Activated T-cell treated with anti-CD3 and anti-CD28 coated beads, Interleukin-2, amount 50 U/mL, for 72 hours (primary cell): ENCODE measurements around the gene MRM1. TPM values are rescaled to one million over a fixed set of nuclear protein-coding genes. Genes with fewer than 3 reads are reported as not detected.
A peak's percentile ranks its signal among the peaks of the same experiment; 100 is the strongest.

Experiments
- ATAC-seq, 2 donors: fragments of 150-1000 bp; cut with Tn5 transposase; replicated peaks in 1 of 2; 2 replicates each; pipeline ENCODE4 v1.10.0; 2021; ENCODE audit warnings: moderate library complexity in 2 of 2, mild to moderate bottlenecking in 1 of 2
- DNase-seq, 2 donors: peaks; one replicate each; pipeline ENCODE4 v3.0.0; 2021 to 2022; ENCODE audit warnings: mixed read lengths in 1 of 2
- H3K27ac Mint-ChIP-seq: one replicate; pipeline ENCODE4 v1.8.0; 2022; ENCODE audit warnings: mild to moderate bottlenecking, moderate library complexity, mixed read lengths
- H3K27me3 Mint-ChIP-seq: one replicate; pipeline ENCODE4 v1.8.0; 2022; ENCODE audit warnings: low read depth, mixed read lengths
- H3K36me3 Mint-ChIP-seq, 2 donors: one replicate each; pipeline ENCODE4 v1.8.0; 2022; ENCODE audit warnings: mixed read lengths in 2 of 2, mild to moderate bottlenecking in 1 of 2; ENCODE audit not compliant: insufficient read depth in 2 of 2
- H3K4me1 Mint-ChIP-seq: one replicate; pipeline ENCODE4 v1.8.0; 2022; ENCODE audit warnings: low read depth, mixed read lengths
- H3K4me3 Mint-ChIP-seq, 2 donors: one replicate each; pipeline ENCODE4 v1.8.0; 2022; ENCODE audit warnings: mild to moderate bottlenecking in 2 of 2, mixed read lengths in 2 of 2, moderate library complexity in 2 of 2
- H3K9me3 Mint-ChIP-seq, 2 donors: one replicate each; pipeline ENCODE4 v1.8.0; 2022; ENCODE audit warnings: mixed read lengths in 2 of 2
- total RNA-seq, 2 donors: library from RNA; stranded (reverse); gene quantifications; one replicate each; pipeline ENCODE4 v1.2.3, GENCODE V29; 2022

MRM1 gene, protein sequence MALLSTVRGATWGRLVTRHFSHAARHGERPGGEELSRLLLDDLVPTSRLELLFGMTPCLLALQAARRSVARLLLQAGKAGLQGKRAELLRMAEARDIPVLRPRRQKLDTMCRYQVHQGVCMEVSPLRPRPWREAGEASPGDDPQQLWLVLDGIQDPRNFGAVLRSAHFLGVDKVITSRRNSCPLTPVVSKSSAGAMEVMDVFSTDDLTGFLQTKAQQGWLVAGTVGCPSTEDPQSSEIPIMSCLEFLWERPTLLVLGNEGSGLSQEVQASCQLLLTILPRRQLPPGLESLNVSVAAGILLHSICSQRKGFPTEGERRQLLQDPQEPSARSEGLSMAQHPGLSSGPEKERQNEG
- 1 to 10 TPM; 8.0 to 8.8 TPM for total RNA-seq

GRCh38 chr17:36601303-36602029 lies at the start of gene MRM1:
Gene MRM1, plus strand, starts transcription at chr17:36601583. Its CDS starts 228 bp downstream, at chr17:36601811.
- H3K27me3 Mint-ChIP-seq: no peaks in the 10 kb centered on the region
- H3K36me3 Mint-ChIP-seq: peaks cover 4 to 7% of the 10 kb centered on the region in 2 donors
- DNase-seq (peak; percentile 91 to 92), ATAC-seq (peak; percentile 89 to 91)
- peak within 1 kb of the TSS; percentile 96 for H3K27ac Mint-ChIP-seq
- H3K9me3 Mint-ChIP-seq: no peaks in the 10 kb centered on the region
- peaks cover 36% of the 10 kb centered on the region for H3K4me1 Mint-ChIP-seq
- peak within 1 kb of the TSS; percentile 90 to 95 for H3K4me3 Mint-ChIP-seq

- Mint-ChIP-seq H3K27ac (peak overlapping the region; percentile 76), H3K36me3 (peaks cover 9 to 33% of the 10 kb centered on the region in 2 donors), H3K4me1 (peaks cover 57% of the 10 kb centered on the region), H3K4me3 (peak overlapping the region in 1 of 2 donors; percentile 59), H3K27me3 (no peaks in the 10 kb centered on the region), H3K9me3 (no peaks in the 10 kb centered on the region)
- ATAC-seq (no peak), DNase-seq (no peak)
These were observed 47.9 kb upstream of the MRM1 start for GRCh38 chr17:36553459-36553858.

- peaks cover 9 to 31% of the 10 kb centered on the region in 2 donors for H3K36me3 Mint-ChIP-seq
- no peak overlapping the region for H3K4me3 Mint-ChIP-seq
- peak overlapping the region; percentile 48 for H3K27ac Mint-ChIP-seq
- ATAC-seq: no peak
- DNase-seq: no peak
- no peaks in the 10 kb centered on the region for H3K4me1 Mint-ChIP-seq
- no peaks in the 10 kb centered on the region for H3K27me3 Mint-ChIP-seq
- no peaks in the 10 kb centered on the region for H3K9me3 Mint-ChIP-seq
These were observed 35.3 kb upstream of the MRM1 start for GRCh38 chr17:36566081-36566480.

DNA sequence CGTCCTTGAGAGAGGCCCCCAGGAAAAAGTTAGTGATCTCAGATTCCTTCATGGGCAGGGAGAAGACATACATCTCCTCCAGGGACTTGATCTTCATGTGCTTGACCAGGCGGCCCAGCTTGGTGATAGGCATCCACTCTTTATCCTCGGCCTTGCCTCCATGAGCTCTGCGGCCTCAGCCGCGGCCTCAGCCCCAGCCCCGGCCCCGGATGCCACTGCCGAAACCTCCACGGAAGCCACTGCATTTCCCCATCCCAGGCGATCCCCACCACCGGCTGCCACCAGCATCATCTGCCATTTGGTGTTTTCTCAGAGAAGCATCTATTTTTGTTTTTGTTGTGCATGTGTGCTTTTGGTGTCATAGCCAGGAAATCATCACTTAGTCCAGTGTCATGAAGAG lies 26.4 kb upstream of the MRM1 start:
- ATAC-seq: no peak
- Mint-ChIP-seq H3K36me3 (peaks cover 5 to 21% of the 10 kb centered on the region in 2 donors), H3K27ac (no peak overlapping the region), H3K4me3 (no peak overlapping the region), H3K4me1 (peaks cover 10% of the 10 kb centered on the region), H3K9me3 (no peaks in the 10 kb centered on the region), H3K27me3 (no peaks in the 10 kb centered on the region)
- DNase-seq: no peak

DNA sequence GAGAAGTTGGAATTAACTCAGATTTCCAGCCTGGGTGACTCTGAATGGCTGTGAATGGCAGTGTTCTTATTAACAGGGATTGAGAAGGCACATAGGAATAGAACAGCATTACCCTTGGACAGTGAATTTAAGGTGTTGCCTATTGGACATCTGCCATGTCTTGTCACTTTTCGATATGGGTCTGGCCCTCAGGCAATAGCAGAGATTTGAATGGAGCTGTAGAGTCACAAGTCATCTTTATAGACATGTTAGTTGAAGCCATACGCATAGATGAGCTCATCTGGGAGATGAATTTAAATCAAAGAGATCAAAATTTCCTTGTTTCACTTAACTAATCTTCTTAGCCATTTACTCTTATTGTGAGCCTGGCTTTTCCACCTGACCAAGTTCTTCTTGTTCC lies 24.6 kb upstream of the MRM1 start:
- H3K36me3 Mint-ChIP-seq: peaks cover 7 to 33% of the 10 kb centered on the region in 2 donors
- no peaks in the 10 kb centered on the region for H3K27me3 Mint-ChIP-seq
- no peak overlapping the region for H3K27ac Mint-ChIP-seq
- no peak for DNase-seq
- no peaks in the 10 kb centered on the region for H3K9me3 Mint-ChIP-seq
- no peak for ATAC-seq
- peaks cover 10% of the 10 kb centered on the region for H3K4me1 Mint-ChIP-seq
- no peak overlapping the region for H3K4me3 Mint-ChIP-seq

GRCh38 chr17:36578671-36579070 lies 22.7 kb upstream of the MRM1 start:
- H3K27me3 Mint-ChIP-seq: no peaks in the 10 kb centered on the region
- ATAC-seq (no peak), DNase-seq (no peak)
- peaks cover 7 to 28% of the 10 kb centered on the region in 2 donors for H3K36me3 Mint-ChIP-seq
- peaks cover 3% of the 10 kb centered on the region for H3K4me1 Mint-ChIP-seq
- H3K4me3 Mint-ChIP-seq: no peak overlapping the region
- no peak overlapping the region for H3K27ac Mint-ChIP-seq
- H3K9me3 Mint-ChIP-seq: no peaks in the 10 kb centered on the region

DNA sequence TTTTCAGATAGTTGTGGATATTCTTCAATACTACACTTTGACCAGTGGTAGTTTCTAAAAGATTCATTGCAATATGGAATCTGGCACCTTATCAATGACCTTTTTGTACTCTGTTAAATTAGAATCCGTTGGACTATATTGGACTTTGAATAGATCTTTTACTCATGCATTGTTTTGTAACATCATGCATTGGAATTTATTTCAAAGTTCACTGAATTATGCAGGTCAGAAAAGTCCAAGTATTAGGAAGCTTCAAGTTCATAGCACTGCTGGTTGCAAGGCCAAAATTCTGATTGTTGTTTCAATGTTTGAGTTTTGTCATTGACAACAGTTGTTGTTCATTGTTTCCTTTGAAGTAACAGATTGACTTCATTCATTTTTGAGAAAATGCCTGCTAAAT lies 17.6 kb upstream of the MRM1 start:
- no peaks in the 10 kb centered on the region for H3K27me3 Mint-ChIP-seq
- no peak for ATAC-seq
- H3K4me3 Mint-ChIP-seq: no peak overlapping the region
- no peak for DNase-seq
- H3K9me3 Mint-ChIP-seq: no peaks in the 10 kb centered on the region
- no peak overlapping the region for H3K27ac Mint-ChIP-seq
- H3K4me1 Mint-ChIP-seq: no peaks in the 10 kb centered on the region
- peaks cover 11 to 27% of the 10 kb centered on the region in 2 donors for H3K36me3 Mint-ChIP-seq

DNA sequence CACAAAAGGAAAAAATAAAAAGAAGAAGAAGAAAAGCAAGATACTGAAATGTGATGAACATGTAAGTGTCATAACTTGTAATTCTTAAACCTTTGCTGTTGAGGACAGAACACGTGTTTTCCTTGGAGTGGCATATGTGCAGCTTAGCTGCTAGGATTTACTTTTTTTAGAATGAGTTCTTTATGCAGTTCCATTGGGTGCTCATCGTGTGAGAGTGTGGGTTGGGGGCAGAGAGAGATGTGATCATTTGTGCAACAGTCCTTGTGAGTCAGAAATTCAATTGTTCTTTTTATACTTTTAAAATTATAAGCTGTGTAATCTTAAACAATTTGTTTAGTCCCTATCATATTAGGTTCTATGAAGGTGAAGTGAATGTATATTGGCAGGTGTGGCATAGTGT lies 15.2 kb upstream of the MRM1 start:
- ATAC-seq (no peak), DNase-seq (no peak)
- H3K4me1 Mint-ChIP-seq: peaks cover 17% of the 10 kb centered on the region
- H3K4me3 Mint-ChIP-seq: no peak overlapping the region
- H3K27ac Mint-ChIP-seq: peak overlapping the region; percentile 31
- H3K9me3 Mint-ChIP-seq: no peaks in the 10 kb centered on the region
- peaks cover 6 to 18% of the 10 kb centered on the region in 2 donors for H3K36me3 Mint-ChIP-seq
- H3K27me3 Mint-ChIP-seq: no peaks in the 10 kb centered on the region

DNA sequence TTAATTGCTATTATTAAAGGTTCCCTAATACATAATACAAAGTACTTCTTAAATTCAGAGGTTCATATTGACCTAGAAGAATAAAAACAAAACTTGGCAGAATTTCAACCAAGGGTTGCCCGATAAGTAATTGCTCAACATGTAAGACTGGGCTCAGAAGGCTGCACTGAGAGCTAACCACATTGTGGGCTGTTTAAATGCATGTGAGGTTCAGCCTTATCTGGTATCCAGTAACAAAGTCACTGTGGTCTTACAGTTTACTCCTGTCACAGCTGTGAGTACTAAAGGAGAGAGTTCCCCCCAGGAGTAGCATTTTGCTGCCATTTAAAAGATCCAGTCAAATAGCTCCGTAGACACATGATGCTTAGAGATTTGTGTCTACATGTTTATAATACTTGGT lies 11.3 kb upstream of the MRM1 start:
- no peaks in the 10 kb centered on the region for H3K27me3 Mint-ChIP-seq
- ATAC-seq: peak; percentile 12 to 26
- no peak overlapping the region for H3K27ac Mint-ChIP-seq
- H3K4me3 Mint-ChIP-seq: peak overlapping the region in 1 of 2 donors; percentile 52
- no peak for DNase-seq
- no peaks in the 10 kb centered on the region for H3K9me3 Mint-ChIP-seq
- peaks cover 39% of the 10 kb centered on the region for H3K4me1 Mint-ChIP-seq
- H3K36me3 Mint-ChIP-seq: peaks cover 4 to 14% of the 10 kb centered on the region in 2 donors

GRCh38 chr17:36591434-36592315 lies 9.7 kb upstream of the MRM1 start, which contains the start of gene DHRS11:
Gene DHRS11, plus strand, starts transcription at chr17:36591879. Its CDS starts 131 bp downstream, at chr17:36592010.
- DNase-seq (peak; percentile 84 to 87), ATAC-seq (peak; percentile 94 to 95)
- H3K27me3 Mint-ChIP-seq: no peaks in the 10 kb centered on the region
- no peaks in the 10 kb centered on the region for H3K9me3 Mint-ChIP-seq
- peaks cover 39% of the 10 kb centered on the region for H3K4me1 Mint-ChIP-seq
- peak within 1 kb of the TSS; percentile 33 for H3K27ac Mint-ChIP-seq
- H3K36me3 Mint-ChIP-seq: peaks cover 2 to 8% of the 10 kb centered on the region in 2 donors
- H3K4me3 Mint-ChIP-seq: peak within 1 kb of the TSS; percentile 77 to 80

GRCh38 chr17:36592316-36592715 lies 9.1 kb upstream of the MRM1 start:
- Mint-ChIP-seq H3K27ac (no peak overlapping the region), H3K4me1 (peaks cover 39% of the 10 kb centered on the region)
- peak; percentile 3 to 17 for ATAC-seq

GRCh38 chr17:36592716-36593321 lies 8.6 kb upstream of the MRM1 start:
- DNase-seq: peak; percentile 23 to 28
- Mint-ChIP-seq H3K9me3 (no peaks in the 10 kb centered on the region), H3K36me3 (peaks cover 2 to 8% of the 10 kb centered on the region in 2 donors), H3K4me1 (peaks cover 39% of the 10 kb centered on the region), H3K4me3 (peak overlapping the region; percentile 77 to 80), H3K27me3 (no peaks in the 10 kb centered on the region), H3K27ac (no peak overlapping the region)
- ATAC-seq: no peak

More at GRCh38 chr17:36592316-36592715, 9.1 kb upstream of the MRM1 start:
- H3K9me3 Mint-ChIP-seq: no peaks in the 10 kb centered on the region
- H3K4me3 Mint-ChIP-seq: peak overlapping the region; percentile 77 to 80
- peak in 1 of 2 donors; percentile 25 for DNase-seq
- peaks cover 2 to 8% of the 10 kb centered on the region in 2 donors for H3K36me3 Mint-ChIP-seq
- H3K27me3 Mint-ChIP-seq: no peaks in the 10 kb centered on the region
